HepG2 (cell line): ENCODE measurements around the gene JMJD1C. TPM values are rescaled to one million over a fixed set of nuclear protein-coding genes. Genes with fewer than 3 reads are reported as not detected.
A peak's percentile ranks its signal among the peaks of the same experiment; 100 is the strongest.

Experiments
- ATAC-seq: fragments of 200-7000 bp; cut with Tn5 transposase; 3 replicates; pipeline ENCODE4 v1.9.1; 2020; ENCODE audit warnings: mild to moderate bottlenecking, moderate library complexity
- Bru-seq: library from RNA; stranded (reverse); fragments of 400-500 nt; gene quantifications from one replicate; lab custom pipeline; 2021; lab: Mats Ljungman, UMichigan
- BruChase-seq, 2 experiments: library from RNA; stranded (reverse); fragments of 400-500 nt; gene quantifications; one replicate each; lab custom pipeline; 2021; lab: Mats Ljungman, UMichigan
- BruUV-seq: library from RNA; stranded (reverse); fragments of 400-500 nt; replicated peaks from 2 replicates; lab custom pipeline; 2021; lab: Mats Ljungman, UMichigan
- CTCF ChIA-PET: fragments of 300-600 bp; formaldehyde crosslinking; extraction: SDS; loops from one replicate; lab custom pipeline; 2021; ENCODE audit warnings: low total read pairs, inconsistent platforms, low intra/inter-chr PET ratio; lab: Yijun Ruan, JAX
- POLR2A ChIA-PET: fragments of 350-600 bp; sonication (Branson Sonifier 250); formaldehyde crosslinking; loops from one replicate; lab custom pipeline; 2020; ENCODE audit warnings: antibody characterized with exemption, inconsistent platforms; lab: Yijun Ruan, JAX
- DNase-seq: peaks from one replicate; pipeline ENCODE4 v3.0.0-alpha.2; 2015; ENCODE audit warnings: low spot score
- FAIRE-seq: peaks from 3 replicates; lab custom pipeline; 2011; peaks lifted over from hg19 to GRCh38; lab: Jason Lieb, UNC
- H2AFZ ChIP-seq: one replicate; pipeline ENCODE4 v1.6.1; 2011; ENCODE audit warnings: low read length, inconsistent platforms
- H3K27ac ChIP-seq: fragments of 300-600 bp; 3 replicates; pipeline ENCODE4 v1.8.0; 2011; ENCODE audit warnings: mixed run types, mild to moderate bottlenecking, mixed read lengths, low read length, inconsistent platforms; ENCODE audit not compliant: insufficient read depth; ENCODE audit errors: extremely low read length
- H3K27me3 ChIP-seq, 2 experiments: fragments of 200-600 bp in 1 of 2; 2 replicates in 1 of 2; 3 replicates in 1 of 2; pipeline versions ENCODE4 v1.6.0 to v1.8.0; 2011; ENCODE audit warnings: low read length in 2 of 2, mild to moderate bottlenecking in 2 of 2, moderate library complexity in 2 of 2, inconsistent platforms in 1 of 2; ENCODE audit not compliant: insufficient read depth in 2 of 2, control insufficient read depth in 1 of 2
- H3K36me3 ChIP-seq, 2 experiments: fragments of 200-600 bp in 1 of 2; replicated peaks in 1 of 2; 2 replicates in 1 of 2; 3 replicates in 1 of 2; pipeline versions ENCODE4 v1.5.1 to v1.8.0; 2011; ENCODE audit warnings: low read length in 2 of 2, inconsistent platforms in 1 of 2; ENCODE audit not compliant: insufficient read depth in 2 of 2, control insufficient read depth in 1 of 2
- H3K4me1 ChIP-seq: 2 replicates; pipeline ENCODE4 v1.5.1; 2012; ENCODE audit warnings: low read length, inconsistent platforms; ENCODE audit not compliant: insufficient read depth
- H3K4me2 ChIP-seq: 2 replicates; pipeline ENCODE4 v1.6.0; 2011; ENCODE audit warnings: low read depth, low read length, inconsistent platforms
- H3K4me3 ChIP-seq, 3 experiments: fragments of 200-600 bp in 1 of 3; sonication (generic), shearing (Covaris generic) in 1 of 3; replicated peaks in 1 of 3; 2 replicates each; pipeline ENCODE4 v1.5.1; 2011 to 2016; ENCODE audit warnings: low read length in 3 of 3, inconsistent platforms in 2 of 3, low read depth in 2 of 3, mild to moderate bottlenecking in 2 of 3, control low read depth in 1 of 3, mixed read lengths in 1 of 3; ENCODE audit not compliant: insufficient read depth in 1 of 3
- H3K79me2 ChIP-seq: one replicate; pipeline ENCODE4 v1.6.1; 2011; ENCODE audit warnings: low read length, inconsistent platforms; ENCODE audit not compliant: insufficient read depth
- H3K9ac ChIP-seq: 2 replicates; pipeline ENCODE4 v1.6.0; 2011; ENCODE audit warnings: mild to moderate bottlenecking, low read depth, low read length, inconsistent platforms; ENCODE audit not compliant: insufficient read depth
- H3K9me3 ChIP-seq: 2 replicates; pipeline ENCODE4 v1.5.1; 2012; ENCODE audit warnings: mild to moderate bottlenecking, low read length
- H4K20me1 ChIP-seq: 2 replicates; pipeline ENCODE4 v1.6.0; 2011; ENCODE audit warnings: inconsistent platforms, mild to moderate bottlenecking, low read length, moderate library complexity; ENCODE audit not compliant: insufficient read depth
- ATF7-NPFF ChIP-seq: sonication (generic); formaldehyde crosslinking; IDR thresholded peaks from 2 replicates; pipeline ENCODE4 v1.8.1; 2023; ENCODE audit warnings: mild to moderate bottlenecking, low read depth, missing genetic modification reagents, moderate library complexity
- HIC2 ChIP-seq: sonication (generic); formaldehyde crosslinking; IDR thresholded peaks from 2 replicates; pipeline ENCODE4 v1.9.0; 2022; ENCODE audit warnings: low read depth, missing genetic modification reagents
- NCOA1 ChIP-seq: sonication (generic); formaldehyde crosslinking; IDR thresholded peaks from 2 replicates; pipeline ENCODE4 v1.9.0; 2021; ENCODE audit warnings: missing genetic modification reagents
- NFIC ChIP-seq: IDR thresholded peaks from 2 replicates; pipeline ENCODE4 v1.6.1; 2012; ENCODE audit warnings: mild to moderate bottlenecking, low read length, inconsistent platforms
- PBX2 ChIP-seq: IDR thresholded peaks from 2 replicates; pipeline ENCODE4 v1.6.1; 2016; ENCODE audit warnings: control low read depth
- SAP130 ChIP-seq: IDR thresholded peaks from 2 replicates; pipeline ENCODE4 v1.6.1; 2016; ENCODE audit warnings: low read depth
- SMAD9 ChIP-seq: sonication (generic); formaldehyde crosslinking; IDR thresholded peaks from 2 replicates; pipeline ENCODE4 v1.5.1; 2020; ENCODE audit warnings: mild to moderate bottlenecking, missing genetic modification reagents
- SRSF4 ChIP-seq: fragments of 200-400 bp; formaldehyde crosslinking; IDR thresholded peaks from one replicate; pipeline ENCODE4 v1.6.1; 2018; ENCODE audit warnings: mild to moderate bottlenecking, low read depth, low read length, moderate library complexity; ENCODE audit not compliant: poor library complexity, severe bottlenecking
- ZNF136 ChIP-seq: sonication (generic); formaldehyde crosslinking; IDR thresholded peaks from 2 replicates; pipeline ENCODE4 v1.8.1; 2022; ENCODE audit warnings: low read depth, mild to moderate bottlenecking, moderate library complexity, missing genetic modification reagents
- ZNF251 ChIP-seq: sonication (generic); formaldehyde crosslinking; IDR thresholded peaks from 2 replicates; pipeline ENCODE4 v1.9.0; 2021; ENCODE audit warnings: mild to moderate bottlenecking, missing genetic modification reagents
- ZNF275 ChIP-seq: sonication (generic); formaldehyde crosslinking; IDR thresholded peaks from 2 replicates; pipeline ENCODE4 v1.8.0; 2022; ENCODE audit warnings: missing genetic modification reagents, mild to moderate bottlenecking, inconsistent platforms, borderline replicate concordance
- ZNF343 ChIP-seq: sonication (generic); formaldehyde crosslinking; IDR thresholded peaks from 2 replicates; pipeline ENCODE4 v1.4.0; 2020; ENCODE audit warnings: mild to moderate bottlenecking, missing genetic modification reagents
- ZNF775 ChIP-seq: sonication (generic); formaldehyde crosslinking; IDR thresholded peaks from 2 replicates; pipeline ENCODE4 v1.4.0; 2020; ENCODE audit warnings: missing genetic modification reagents, mild to moderate bottlenecking, moderate library complexity, borderline replicate concordance
- WGBS: methylation state at CpG from one replicate; pipeline ENCODE4 v1.1.6; 2017; ENCODE audit warnings: low lambda C conversion rate; 5-methylcytosine and 5-hydroxymethylcytosine counted together
- in situ Hi-C: cut with HindIII; loops from 2 replicates; pipeline ENCODE4 v1.10.0; 2017; ENCODE audit warnings: low pct_unique_long_range_greater_than_20kb; ENCODE audit not compliant: extremely low pct_ligation_motif_present
- intact Hi-C: fragments of 100-400 bp; cut with micrococcal nuclease; formaldehyde crosslinking; loops from one replicate; pipeline ENCODE4 v1.10.0; 2022; ENCODE audit not compliant: unreplicated experiment
- long read RNA-seq, 2 experiments: library from RNA in 1 of 2; library from polyadenylated mRNA in 1 of 2; stranded (forward) in 1 of 2; unstranded in 1 of 2; transcript quantifications; one replicate each; pipeline ENCODE4 v2.0.0, GENCODE V29; 2019 to 2022
- polyA minus RNA-seq, 3 experiments: library from RNA; depleted of rRNA, polyadenylated mRNA; stranded (reverse); fragments of >200 nt; gene quantifications; 2 replicates each; pipeline ENCODE4 v1.2.3, GENCODE V29; 2011; ENCODE audit warnings: low replicate concordance in 1 of 3
- polyA plus RNA-seq, 8 experiments: library from polyadenylated mRNA; depleted of rRNA in 3 of 8; stranded (reverse) in 7 of 8; unstranded in 1 of 8; fragments of >200 nt; fragmentation: Illumina TruSeq in 4 of 8; extraction: Trizol in 4 of 8; gene quantifications; 2 replicates each; pipeline versions ENCODE4 v1.2.1 to v1.2.3, GENCODE V29; 2011 to 2016; ENCODE audit warnings: low read depth in 4 of 8, missing spikeins in 1 of 8, mixed read lengths in 1 of 8; ENCODE audit not compliant: insufficient read depth in 1 of 8
- total RNA-seq, 5 experiments: library from RNA; depleted of rRNA; stranded (reverse); fragments of >200 nt; fragmentation: Illumina TruSeq; extraction: Trizol; gene quantifications; 2 replicates each; pipeline ENCODE4 v1.2.3, GENCODE V29; 2016; ENCODE audit warnings: low read depth in 1 of 5

The JMJD1C gene
- total RNA-seq (2016; rRNA removed; fragmentation: Illumina TruSeq; extraction: Trizol) (42.7 and 51.4 TPM in 2 replicates), polyA plus RNA-seq (2011; rRNA removed) (34.9 and 42.3 TPM in 2 replicates), polyA minus RNA-seq (2011; rRNA and poly(A)+ RNA removed; ENCODE audit: low replicate concordance) (45.1 and 116 TPM in 2 replicates), Bru-seq, nascent RNA (percentile 91 among the genes with signal in this experiment), BruChase-seq, experiment 1, labeled RNA remaining after a 6-hour chase (percentile 85 among the genes with signal in this experiment), BruChase-seq, experiment 2, labeled RNA remaining after a 2-hour chase (percentile 88 among the genes with signal in this experiment)
- total RNA-seq (2016; cell fraction: cytosol; rRNA removed; fragmentation: Illumina TruSeq; extraction: Trizol; ENCODE audit: low read depth) = 10.6 and 12.0 TPM in 2 replicates
- total RNA-seq (2016; cell fraction: insoluble cytoplasmic fraction; rRNA removed; fragmentation: Illumina TruSeq; extraction: Trizol) = 38.0 and 48.1 TPM in 2 replicates
- total RNA-seq (2016; cell fraction: membrane; rRNA removed; fragmentation: Illumina TruSeq; extraction: Trizol) = 16.5 and 17.1 TPM in 2 replicates
- total RNA-seq (2016; cell fraction: nucleus; rRNA removed; fragmentation: Illumina TruSeq; extraction: Trizol) = 121 and 123 TPM in 2 replicates
- 15.7 and 25.3 TPM in 2 replicates for polyA plus RNA-seq (2011; cell fraction: cytosol; rRNA removed)
- polyA plus RNA-seq (2011; cell fraction: nucleus; rRNA removed) = 46.2 and 51.3 TPM in 2 replicates
- polyA plus RNA-seq (2012) = 44.1 and 47.8 TPM in 2 replicates
- polyA plus RNA-seq (2016; cell fraction: cytosol; fragmentation: Illumina TruSeq; extraction: Trizol; ENCODE audit: low read depth) = 0.93 and 1.1 TPM in 2 replicates
- polyA plus RNA-seq (2016; cell fraction: insoluble cytoplasmic fraction; fragmentation: Illumina TruSeq; extraction: Trizol; ENCODE audit: low read depth) = 22.2 and 27.2 TPM in 2 replicates
- polyA plus RNA-seq (2016; cell fraction: membrane; fragmentation: Illumina TruSeq; extraction: Trizol; ENCODE audit: low read depth) = 2.7 and 3.3 TPM in 2 replicates
- polyA plus RNA-seq (2016; cell fraction: nucleus; fragmentation: Illumina TruSeq; extraction: Trizol; ENCODE audit: insufficient read depth, low read depth) = 68.6 and 81.1 TPM in 2 replicates
- polyA minus RNA-seq (2011; cell fraction: cytosol; rRNA and poly(A)+ RNA removed) = 51.2 and 58.4 TPM in 2 replicates
- polyA minus RNA-seq (2011; cell fraction: nucleus; rRNA and poly(A)+ RNA removed) = 378 and 386 TPM in 2 replicates
- long read RNA-seq, experiment 1, partial matches to known transcripts = 3 of 8 reads
- long read RNA-seq, experiment 1, other reads (novel, unspliced or antisense) = 5 of 8 reads
- long read RNA-seq, experiment 2, partial matches to known transcripts = 8 of 23 reads
- long read RNA-seq, experiment 2, other reads (novel, unspliced or antisense) = 14 of 23 reads

- ATAC-seq (peak; percentile 88), FAIRE-seq (no peak), DNase-seq (peak; percentile 62)
- WGBS = under 1% methylated on average over 46 of the region's 99 CpGs
- in situ Hi-C loops (no loop called here), intact Hi-C loops (loop anchor here (1.0 to 10.0 kb wide), 4 partner anchors 57 to 251 kb away; no protein-coding TSS in a partner anchor)
- Histone ChIP-seq H3K9me3 (no peaks in the 10 kb centered on the region), H3K4me3 (peak within 1 kb of the TSS; percentile 78 to 98 (median 96)), H2AFZ (peak within 1 kb of the TSS; percentile 65), H3K27me3 (no peaks in the 10 kb centered on the region; a peak in 1 of 5 replicates), H3K4me1 (peaks cover 49% of the 10 kb centered on the region), H3K36me3 (no peaks in the 10 kb centered on the region), H3K27ac (peak within 1 kb of the TSS; percentile 97), H3K79me2 (peaks cover 95% of the 10 kb centered on the region), H4K20me1 (peaks cover 12% of the 10 kb centered on the region), H3K4me2 (peak within 1 kb of the TSS; percentile 75), H3K9ac (peak within 1 kb of the TSS; percentile 92)
- ChIA-PET CTCF (no interaction called here), POLR2A (interaction anchor here (1.4 to 1.7 kb wide), 2 partner anchors 164 to 197 kb away, joined by 4 to 7 read pairs; no protein-coding TSS in a partner anchor)
- BruUV-seq = no TSS peak
- TF ChIP-seq NFIC (no peak), ZNF136 (CRISPR knock-in tag) (0 out of 2 replicates have a peak, but pooled peaks have one; percentile 38), SMAD9 (CRISPR knock-in tag) (no peak), ZNF251 (no peak), SAP130 (CRISPR knock-in tag) (peak; percentile 81), SRSF4 (no peak), NCOA1 (CRISPR knock-in tag) (0 out of 2 replicates have a peak, but pooled peaks have one; percentile 26), ZNF275 (CRISPR knock-in tag) (no peak; the same call in none of the 2 replicates), PBX2 (CRISPR knock-in tag) (no peak), ZNF343 (peak; percentile 50; the same call in 1 of the 2 replicates), HIC2 (peak; percentile 66), ATF7-NPFF (CRISPR knock-in tag) (no peak), ZNF775 (CRISPR knock-in tag) (peak; percentile 52; the same call in 1 of the 2 replicates)
Measured at GRCh38 chr10:63465293-63466143, at the start of gene JMJD1C. JMJD1C (minus strand) TSS chr10:63465977; CDS start chr10:63465662, 315 bp downstream.
